ENCODE data around the gene GGCT. TPM values are rescaled to one million over a fixed set of nuclear protein-coding genes. Genes with fewer than 3 reads are reported as not detected.

GGCT gene
- total and polyA plus RNA-seq, 2 of the 8 experiments (the other 6 are each of a cell fraction or from before 2014, with no cell fraction given): 50.0 to 129 TPM

GRCh38 chr7:30503274-30504212 is 1.1 kb downstream of the GGCT start (continued):
- no peak for TF ChIP-seq BACH1 (IDR thresholded peaks at IDR 0.05; ENCODE audit: low read length)

Data from H1 (cell line).